GM12878 (cell line): Measurements from ENCODE around the gene RASAL1. TPM values are rescaled to one million over a fixed set of nuclear protein-coding genes. Genes with fewer than 3 reads are reported as not detected.
A peak's percentile ranks its signal among the peaks of the same experiment; 100 is the strongest.

Source experiments
- ATAC-seq: fragments of 200-7000 bp; cut with Tn5 transposase; 3 replicates; pipeline ENCODE4 v1.9.1; 2020; ENCODE audit warnings: mild to moderate bottlenecking, moderate library complexity
- BruUV-seq: library from RNA; stranded (reverse); fragments of 400-500 nt; replicated peaks from 2 replicates; lab custom pipeline; 2021; lab: Mats Ljungman, UMichigan
- CTCF ChIA-PET: fragments of 300-600 bp; sonication (Branson Sonifier 250); formaldehyde crosslinking; extraction: SDS; loops from one replicate; lab custom pipeline; 2021; ENCODE audit warnings: inconsistent platforms; lab: Yijun Ruan, JAX
- POLR2A ChIA-PET: fragments of 350-600 bp; formaldehyde crosslinking; extraction: SDS; loops from one replicate; lab custom pipeline; 2021; ENCODE audit warnings: inconsistent platforms; lab: Charles Lee
- RAD21 ChIA-PET: fragments of 300-600 bp; sonication (Branson Sonifier 250); formaldehyde crosslinking; loops from one replicate; lab custom pipeline; 2023; ENCODE audit warnings: antibody characterized with exemption; ENCODE audit not compliant: unreplicated experiment; lab: Charles Lee
- SMC1A ChIA-PET: fragments of 300-600 bp; sonication (Branson Sonifier 250); formaldehyde crosslinking; loops from one replicate; lab custom pipeline; 2023; ENCODE audit not compliant: unreplicated experiment, uncharacterized antibody; lab: Charles Lee
- DNase-seq: peaks from one replicate; pipeline ENCODE4 v3.0.0-alpha.2; 2011; ENCODE audit warnings: low read depth, low spot score
- FAIRE-seq: peaks from 3 replicates; lab custom pipeline; 2011; peaks lifted over from hg19 to GRCh38; lab: Jason Lieb, UNC
- H2AFZ ChIP-seq: 2 replicates; pipeline ENCODE4 v1.6.0; 2011; ENCODE audit warnings: low read depth, low read length, control low read depth; ENCODE audit not compliant: control insufficient read depth
- H3K27ac ChIP-seq: 2 replicates; pipeline ENCODE4 v1.5.1; 2011; ENCODE audit warnings: control low read depth; ENCODE audit not compliant: control insufficient read depth, insufficient read depth
- H3K27me3 ChIP-seq, 2 experiments: replicated peaks in 1 of 2; 2 replicates each; pipeline versions ENCODE4 v1.6.0 to v1.6.1; 2011; ENCODE audit warnings: low read length in 1 of 2; ENCODE audit not compliant: control insufficient read depth in 2 of 2, insufficient read depth in 2 of 2
- H3K36me3 ChIP-seq, 2 experiments: 2 replicates each; pipeline ENCODE4 v1.5.1; 2011; ENCODE audit warnings: low read length in 1 of 2; ENCODE audit not compliant: control insufficient read depth in 2 of 2, insufficient read depth in 2 of 2
- H3K4me1 ChIP-seq: 2 replicates; pipeline ENCODE4 v1.6.1; 2011; ENCODE audit warnings: mild to moderate bottlenecking, low read length, moderate library complexity, mixed read lengths; ENCODE audit not compliant: control insufficient read depth, insufficient read depth
- H3K4me2 ChIP-seq: 2 replicates; pipeline ENCODE4 v1.6.0; 2011; ENCODE audit warnings: control low read depth; ENCODE audit not compliant: control insufficient read depth, insufficient read depth
- H3K4me3 ChIP-seq: fragments of 200-600 bp; sonication (generic); 2 replicates; pipeline ENCODE4 v1.5.1; 2016
- H3K79me2 ChIP-seq: 2 replicates; pipeline ENCODE4 v1.6.0; 2011; ENCODE audit warnings: low read length; ENCODE audit not compliant: control insufficient read depth, insufficient read depth
- H3K9ac ChIP-seq: 2 replicates; pipeline ENCODE4 v1.8.0; 2011; ENCODE audit warnings: low read length, control low read depth, mixed read lengths; ENCODE audit not compliant: control insufficient read depth, insufficient read depth
- H3K9me3 ChIP-seq: replicated peaks from 3 replicates; pipeline ENCODE4 v1.5.1; 2011; ENCODE audit warnings: mild to moderate bottlenecking, low read length; ENCODE audit not compliant: control insufficient read depth, insufficient read depth
- H4K20me1 ChIP-seq: 2 replicates; pipeline ENCODE4 v1.6.0; 2011; ENCODE audit not compliant: control insufficient read depth, insufficient read depth
- ATF7 ChIP-seq: fragments of 450-650 bp; IDR thresholded peaks from 2 replicates; pipeline ENCODE4 v1.6.1; 2016; ENCODE audit warnings: low read depth, mild to moderate bottlenecking
- BACH1 ChIP-seq: fragments of 450-650 bp; IDR thresholded peaks from 2 replicates; pipeline ENCODE4 v1.6.1; 2017; ENCODE audit warnings: mild to moderate bottlenecking, borderline replicate concordance
- BHLHE40 ChIP-seq, 2 experiments: fragments of 450-650 bp in 1 of 2; IDR thresholded peaks; 2 replicates each; pipeline ENCODE4 v1.6.1; 2011 to 2017; ENCODE audit warnings: low read depth in 2 of 2, borderline replicate concordance in 1 of 2, improper control_type of control experiment in 1 of 2, low read length in 1 of 2, mild to moderate bottlenecking in 1 of 2
- EP300 ChIP-seq, 2 experiments: fragments of 150-350 bp in 1 of 2; IDR thresholded peaks; 2 replicates each; pipeline ENCODE4 v1.6.1; 2011 to 2012; ENCODE audit warnings: low read depth in 2 of 2, low read length in 2 of 2, borderline replicate concordance in 1 of 2, improper control_type of control experiment in 1 of 2, inconsistent platforms in 1 of 2; ENCODE audit not compliant: control insufficient read depth in 1 of 2
- KDM1A ChIP-seq: fragments of 200-600 bp; sonication (generic); IDR thresholded peaks from 2 replicates; pipeline ENCODE4 v1.6.1; 2016; ENCODE audit warnings: borderline replicate concordance
- LARP7 ChIP-seq: fragments of 450-650 bp; IDR thresholded peaks from 2 replicates; pipeline ENCODE4 v1.6.1; 2017; ENCODE audit warnings: mild to moderate bottlenecking
- NKRF ChIP-seq: fragments of 450-650 bp; conservative IDR thresholded peaks from 2 replicates; pipeline ENCODE4 v1.6.1; 2017; ENCODE audit warnings: mild to moderate bottlenecking, moderate library complexity
- RELB ChIP-seq: fragments of 450-650 bp; IDR thresholded peaks from 2 replicates; pipeline ENCODE4 v1.6.1; 2017; ENCODE audit warnings: low read depth, mild to moderate bottlenecking, moderate library complexity
- SUZ12 ChIP-seq: fragments of 200-600 bp; sonication (generic); IDR thresholded peaks from one replicate; pipeline ENCODE4 v1.6.1; 2018; ENCODE audit warnings: antibody characterized with exemption, mild to moderate bottlenecking; ENCODE audit not compliant: unreplicated experiment
- TARDBP ChIP-seq: IDR thresholded peaks from 2 replicates; pipeline ENCODE4 v1.6.1; 2016; ENCODE audit warnings: borderline replicate concordance
- USF1 ChIP-seq: IDR thresholded peaks from 2 replicates; pipeline ENCODE4 v1.6.1; 2011; ENCODE audit warnings: borderline replicate concordance, low read depth, mild to moderate bottlenecking, moderate library complexity, mixed read lengths, low read length; ENCODE audit not compliant: insufficient read depth; ENCODE audit errors: extremely low read length
- ZBED1 ChIP-seq: IDR thresholded peaks from 2 replicates; pipeline ENCODE4 v1.6.1; 2016; ENCODE audit warnings: borderline replicate concordance
- WGBS: methylation state at CpG from one replicate; pipeline ENCODE4 v1.1.6; 2016; ENCODE audit warnings: low lambda C conversion rate; ENCODE audit not compliant: insufficient replicate concordance, insufficient coverage; ENCODE audit errors: missing lambda C conversion rate; 5-methylcytosine and 5-hydroxymethylcytosine counted together
- in situ Hi-C: fragments of 300-500 bp; cut with MboI; formaldehyde crosslinking; loops from 9 replicates; pipeline ENCODE4 v1.14.3; 2018; ENCODE audit warnings: mixed read lengths
- intact Hi-C: fragments of 100-400 bp; cut with micrococcal nuclease; formaldehyde crosslinking; loops from one replicate; pipeline ENCODE4 v1.14.2; 2022; ENCODE audit not compliant: unreplicated experiment
- polyA plus RNA-seq, 11 experiments: library from polyadenylated mRNA; depleted of rRNA in 4 of 11; unstranded in 6 of 11; stranded (reverse) in 5 of 11; fragments of >200 nt; fragmentation: Nextera tagmentation in 4 of 11; fragmentation: Illumina TruSeq in 1 of 11; extraction: Ambion mirVana in 4 of 11; extraction: Trizol in 1 of 11; gene quantifications; 1 replicate in 1 of 11; 2 replicates in 10 of 11; pipeline versions ENCODE4 v1.2.1 to v1.2.3, GENCODE V29; 2011 to 2016; ENCODE audit warnings: inconsistent platforms in 2 of 11, missing spikeins in 2 of 11, low read depth in 1 of 11
- total RNA-seq, 4 experiments: library from RNA; depleted of rRNA in 3 of 4; stranded (reverse); fragments of >200 nt in 3 of 4; fragmentation: Illumina TruSeq in 1 of 4; extraction: Trizol in 1 of 4; gene quantifications; 2 replicates each; pipeline versions ENCODE4 v1.2.1 to v1.2.3, GENCODE V29; 2013 to 2021

The RASAL1 gene
- total and polyA plus RNA-seq, 10 of the 15 experiments (the other 5 are each of a cell fraction or from before 2014, with no cell fraction given), result 0.12 to 1.0 (median 0.52) TPM; not detected in 6

GRCh38 chr12:113171543-113171942 is 36.0 kb upstream of the RASAL1 start (continued):
- no peak for TF ChIP-seq RELB
- no peak for TF ChIP-seq LARP7
- TF ChIP-seq KDM1A, result no peak
- no peak for TF ChIP-seq TARDBP
- no peak for TF ChIP-seq ZBED1

GRCh38 chr12:113170926-113171325 is 35.4 kb upstream of the RASAL1 start:
- ChIA-PET CTCF (interaction anchor here (0.9 to 10.5 kb wide), 12 partner anchors 10 to 178 kb away, joined by 3 to 102 read pairs (median 8); partner anchors contain the start of gene RITA1), SMC1A (interaction anchor here (0.7 to 6.8 kb wide), 8 partner anchors 9 to 121 kb away, joined by 3 to 66 read pairs (median 4); partner anchors contain the start of genes DDX54 and RITA1), POLR2A (no interaction called here), RAD21 (interaction anchor here (1.0 to 1.7 kb wide), 5 partner anchors 14 to 119 kb away, joined by 3 to 4 read pairs (median 4); no protein-coding TSS in a partner anchor)
- BruUV-seq, result no TSS peak
- FAIRE-seq (no peak), ATAC-seq (peak; percentile 5; the same call in 1 of the 3 replicates), DNase-seq (no peak)
- intact Hi-C loops, result loop anchor here (5.0 kb wide), 2 partner anchors 179 to 269 kb away; no protein-coding TSS in a partner anchor
- Histone ChIP-seq H2AFZ (no peak overlapping the region), H3K27me3 (no peaks in the 10 kb centered on the region), H3K4me3 (no peak overlapping the region), H3K9me3 (no peaks in the 10 kb centered on the region), H3K79me2 (no peaks in the 10 kb centered on the region), H3K4me2 (no peak overlapping the region), H3K36me3 (peaks cover 30 to 35% of the 10 kb centered on the region in 2 experiments), H3K4me1 (peaks cover 19% of the 10 kb centered on the region), H3K9ac (no peak overlapping the region), H4K20me1 (no peaks in the 10 kb centered on the region), H3K27ac (no peak overlapping the region)
- in situ Hi-C loops, result no loop called here
- 31% methylated on average over 4 of the region's 4 CpGs for WGBS
- TF ChIP-seq NKRF (no peak), BHLHE40 (IDR thresholded peaks at IDR 0.05; ENCODE audit: borderline replicate concordance in 1 of 2, low read depth in 2 of 2, low read length in 1 of 2) (peak in 1 of 2 experiments; percentile 47; a peak in 1 of 4 replicates), ATF7 (peak; percentile 10; the same call in 1 of the 2 replicates), USF1 (no peak), BACH1 (no peak), SUZ12 (no peak), EP300 (IDR thresholded peaks at IDR 0.05; ENCODE audit: borderline replicate concordance in 1 of 2, control insufficient read depth in 1 of 2, low read depth in 2 of 2, low read length in 2 of 2) (peak in 1 of 2 experiments; percentile 61; a peak in 1 of 4 replicates), RELB (peak; percentile 55; the same call in 1 of the 2 replicates)
